DMS153 (cell line): ENCODE data around the gene KCNIP4.
"Not testable (repeated sequence)": the region's sequence is repeated elsewhere in the genome, so short reads cannot be mapped to it uniquely, and the experiment has no call there.

ENCODE experiments used
- DNase-seq: peaks from one replicate; lab custom pipeline; 2025; lab: John Stamatoyannopoulos, UW

The KCNIP4 gene

DNA sequence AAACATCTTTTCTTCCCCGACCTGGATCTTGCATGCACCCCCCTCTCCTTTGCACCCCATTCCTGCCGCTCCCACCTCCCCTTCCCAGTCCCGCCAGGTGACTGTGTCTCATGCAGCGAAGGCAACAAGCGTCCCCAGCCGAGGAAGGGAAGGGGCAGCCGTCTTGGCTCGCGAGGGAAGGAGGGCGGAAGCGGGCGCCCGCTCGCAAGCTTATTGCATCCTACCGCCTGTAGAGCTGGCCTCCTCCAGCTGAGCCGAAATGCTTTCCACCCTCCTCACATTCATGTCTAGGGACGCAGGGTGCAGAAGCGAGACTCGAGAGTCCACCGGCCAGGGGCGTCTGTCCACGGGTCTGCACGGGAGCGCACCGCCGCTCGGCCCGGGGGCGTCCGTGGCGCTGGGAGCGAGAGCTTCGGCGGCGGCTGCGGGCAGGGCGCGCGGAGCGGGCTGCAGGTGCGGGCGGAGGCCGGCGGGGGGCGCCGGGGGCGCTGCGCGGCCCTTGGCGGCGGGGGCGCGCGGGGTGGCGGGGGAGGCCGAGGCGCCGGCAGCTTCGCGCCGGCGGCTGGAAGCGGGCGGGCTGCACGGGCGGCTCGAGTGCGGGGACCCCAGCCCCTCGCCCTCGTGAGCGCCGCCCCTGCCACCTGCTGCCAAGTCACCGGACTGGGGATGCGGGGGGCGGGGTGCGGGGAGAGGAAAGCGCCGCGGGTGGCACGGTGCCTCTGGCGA is at the start of gene KCNIP4:
Gene KCNIP4, minus strand, starts transcription at position 426 of the 726 bp plus-strand sequence.
- no peak for DNase-seq

DNA sequence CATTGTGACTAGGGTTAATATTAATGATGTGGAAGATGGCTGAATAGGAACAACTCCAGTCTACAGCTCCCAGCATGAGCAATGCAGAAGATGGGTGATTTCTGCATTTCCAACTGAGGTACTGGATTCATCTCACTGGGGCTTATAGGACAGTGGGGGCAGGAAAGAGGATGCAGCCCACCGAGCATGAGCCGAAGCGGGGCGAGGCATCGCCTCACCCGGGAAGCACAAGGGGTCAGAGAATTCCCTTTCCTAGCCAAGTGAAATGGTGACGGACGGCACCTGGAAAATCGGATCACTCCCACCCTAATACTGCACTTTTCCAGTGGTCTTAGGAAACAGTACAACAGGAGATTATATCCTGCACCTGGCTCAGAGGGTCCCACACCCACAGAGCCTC is 48.0 kb upstream of the KCNIP4 start:
- not testable (repeated sequence) for DNase-seq

DNA sequence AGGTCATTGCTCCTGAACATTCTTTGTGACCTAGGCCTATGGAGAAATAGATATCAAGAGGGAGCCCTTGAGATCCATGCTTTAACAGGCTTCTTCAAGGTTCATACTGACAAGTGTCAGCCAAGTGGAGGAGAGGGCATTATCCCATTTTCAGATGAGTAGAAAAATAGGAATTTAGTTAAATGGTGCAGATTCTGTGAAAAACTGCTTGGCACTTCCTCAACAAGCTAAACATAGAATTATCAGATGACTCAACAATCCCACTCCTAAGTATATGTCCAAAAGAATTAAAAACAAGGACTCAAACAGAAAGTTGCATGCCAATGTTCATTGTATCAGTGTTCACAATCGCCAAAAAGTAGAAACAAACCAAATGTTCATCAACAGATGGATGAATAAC is 43.8 kb upstream of the KCNIP4 start:
- DNase-seq = no peak

DNA sequence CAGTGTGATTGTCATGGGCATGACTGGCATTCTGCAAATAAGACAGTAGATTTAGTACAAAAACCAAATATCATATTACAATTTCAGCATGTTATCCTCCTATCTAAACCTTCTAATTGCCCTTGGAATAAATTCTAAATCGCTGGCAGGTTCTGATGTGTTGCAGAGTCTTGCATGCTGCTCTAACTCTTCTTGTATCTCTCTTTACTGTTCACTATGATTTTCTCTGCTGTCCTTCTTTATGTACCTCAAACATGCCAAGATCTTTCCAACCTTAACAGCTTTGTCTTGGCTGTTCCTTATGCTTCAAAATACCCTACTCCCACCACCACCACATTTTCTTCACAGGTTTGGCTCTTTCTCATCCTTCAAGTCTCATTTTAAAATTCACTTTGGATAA is 43.0 kb upstream of the KCNIP4 start:
- DNase-seq = no peak

DNA sequence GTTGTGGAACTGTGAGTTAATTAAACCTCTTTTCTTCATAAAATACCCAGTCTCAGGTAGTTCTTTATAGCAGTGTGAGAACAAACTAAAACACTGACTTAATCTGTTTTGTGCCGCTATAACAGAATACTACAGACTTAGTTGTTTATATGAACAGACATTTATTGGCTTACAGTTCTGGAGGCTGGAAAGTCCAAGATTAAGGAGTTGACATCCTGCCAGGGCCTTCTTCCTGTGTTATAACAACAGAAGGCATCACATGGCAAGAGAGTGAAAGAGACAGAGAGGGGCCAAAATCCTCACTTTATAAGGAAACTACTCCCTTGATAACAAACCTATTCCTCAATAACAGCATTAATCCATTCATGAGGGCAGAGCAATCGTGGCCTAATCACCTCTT is 42.5 kb upstream of the KCNIP4 start:
- DNase-seq = no peak

DNA sequence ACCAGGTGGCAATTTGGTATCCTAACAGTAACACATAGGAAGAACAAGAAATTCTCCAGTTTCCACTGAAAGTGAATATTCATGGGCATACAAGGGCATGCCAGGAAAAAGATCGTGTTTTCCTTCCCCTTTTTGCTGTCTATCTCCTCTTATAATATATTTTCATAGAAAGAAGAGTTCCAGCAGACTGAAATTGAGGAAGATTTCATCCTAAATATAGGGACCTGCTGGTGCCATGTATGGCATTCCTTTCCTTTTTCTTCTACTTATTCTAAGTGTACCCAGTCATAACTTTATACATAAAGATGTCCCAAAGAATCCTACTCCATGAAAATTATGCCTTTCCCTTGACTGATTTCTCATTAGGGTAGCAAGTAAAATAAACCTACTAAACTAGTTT is 40.8 kb upstream of the KCNIP4 start:
- DNase-seq = no peak

DNA sequence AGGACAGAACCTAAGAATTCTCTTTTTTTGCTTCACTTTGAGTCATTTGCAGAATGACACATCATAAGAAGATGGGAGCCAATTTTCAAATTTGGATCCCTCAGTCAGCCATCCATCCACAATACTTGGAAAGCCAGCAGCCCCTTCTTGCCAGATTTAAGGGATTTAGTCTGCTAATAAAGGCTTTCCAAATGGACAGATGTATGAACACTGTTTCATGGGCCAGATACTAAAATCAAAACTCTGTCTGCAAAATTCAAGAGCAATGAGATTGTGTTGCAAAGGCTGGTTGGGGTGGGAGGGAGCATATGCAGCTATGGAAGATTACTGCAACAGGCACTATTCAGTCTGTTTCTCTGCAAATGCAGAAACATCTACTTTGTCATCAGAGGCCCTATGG is 37.7 kb upstream of the KCNIP4 start:
- DNase-seq = no peak

DNA sequence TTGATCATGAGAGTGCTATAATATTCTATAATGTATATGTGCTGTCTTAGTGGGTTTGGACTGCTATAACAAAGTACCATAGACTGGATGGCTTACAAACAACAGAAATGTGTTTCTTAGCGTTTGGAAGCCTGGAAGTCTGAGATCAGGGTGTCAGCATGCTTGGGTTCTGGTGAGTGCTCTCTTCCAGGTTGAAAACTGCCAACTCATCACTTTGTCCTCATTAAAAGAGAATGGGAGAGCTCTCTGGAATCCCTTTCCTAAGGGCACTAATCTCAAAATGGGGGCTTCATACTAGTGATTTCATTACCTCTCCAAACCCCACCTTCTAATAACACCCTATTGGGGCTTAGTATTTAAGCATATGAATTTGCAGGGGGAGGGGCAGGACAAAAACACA is 33.5 kb upstream of the KCNIP4 start:
- DNase-seq = no peak

DNA sequence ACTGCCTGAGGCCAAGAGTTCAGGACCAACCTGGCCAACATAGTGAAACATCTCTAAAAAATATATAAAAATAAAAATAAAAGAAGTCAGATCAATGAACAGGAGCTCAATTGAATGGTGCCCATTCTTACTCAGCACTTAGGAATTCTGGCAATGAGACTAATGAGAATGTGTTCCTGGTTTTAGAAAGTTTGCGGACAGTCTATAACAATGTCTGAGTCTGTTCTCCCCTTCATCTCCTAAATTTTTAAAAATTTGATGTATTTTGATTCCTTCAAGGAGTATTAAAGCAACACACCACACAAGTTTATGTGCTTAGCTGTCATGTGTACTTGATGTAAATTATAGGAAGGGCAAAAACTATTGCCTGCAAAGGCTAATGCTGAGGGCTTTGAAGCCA is 30.6 kb upstream of the KCNIP4 start:
- no peak for DNase-seq

DNA sequence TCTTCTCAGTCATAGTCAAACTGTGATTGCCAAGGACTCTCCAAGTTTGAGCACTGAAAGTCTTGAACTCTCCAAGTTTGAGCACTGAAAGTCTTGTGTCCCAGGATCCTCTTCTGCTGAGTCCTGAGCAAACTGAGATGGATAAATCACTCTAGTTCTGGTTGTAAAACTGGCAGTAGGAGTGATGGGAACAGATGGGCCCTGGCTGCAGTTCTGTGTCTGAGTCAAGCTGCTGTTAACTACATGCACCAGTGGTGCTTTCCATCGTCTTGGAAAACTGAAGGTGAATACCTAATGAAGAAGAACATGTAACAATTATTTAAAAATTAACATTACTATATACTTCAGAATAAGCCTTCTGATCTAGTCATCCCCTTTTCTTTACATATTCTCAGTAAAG is 27.6 kb upstream of the KCNIP4 start:
- no peak for DNase-seq

DNA sequence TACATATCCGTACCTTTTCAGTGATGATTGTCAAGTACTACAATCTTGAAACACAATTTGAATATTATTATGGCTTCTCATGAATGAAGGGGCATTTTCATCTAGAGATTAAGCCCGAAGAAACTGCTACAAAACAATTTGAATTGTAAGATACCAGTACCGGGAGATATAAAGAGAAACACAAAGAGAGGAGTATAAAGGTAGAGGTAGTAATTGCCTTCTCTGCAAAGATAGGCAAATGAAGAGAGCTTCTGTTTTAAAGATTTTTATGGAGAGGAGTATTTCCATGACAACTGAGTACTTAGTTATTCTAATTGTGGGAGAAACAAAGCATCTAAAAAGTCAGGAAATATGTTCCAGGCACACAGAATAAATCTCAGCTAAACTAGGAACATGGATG is 25.3 kb upstream of the KCNIP4 start:
- no peak for DNase-seq

DNA sequence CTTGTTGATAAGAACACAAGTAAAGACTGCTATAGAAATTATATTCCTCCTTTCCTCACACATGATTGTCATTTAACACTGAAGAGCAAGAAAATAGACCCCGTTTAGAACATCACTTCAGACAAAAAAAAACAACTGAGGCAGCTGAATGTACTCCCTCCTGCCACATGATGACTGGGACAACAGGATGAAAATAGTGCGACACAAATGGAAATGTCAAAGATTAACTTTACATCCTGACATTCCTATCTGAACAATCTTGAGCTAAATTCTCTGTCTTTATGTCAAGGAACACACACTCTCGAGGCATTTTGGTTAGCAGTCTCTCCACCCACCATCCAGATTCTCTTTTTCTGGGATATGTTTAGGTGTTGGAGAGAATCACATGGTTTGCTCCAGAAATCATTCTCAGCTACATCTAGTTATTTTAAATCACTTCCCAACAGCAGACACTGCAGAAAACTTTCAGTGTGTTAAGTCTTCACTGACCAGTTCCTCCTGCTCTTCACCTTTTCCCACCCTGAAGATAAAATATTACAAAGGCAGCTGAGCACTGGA is 16.3 kb upstream of the KCNIP4 start:
- DNase-seq = no peak

DNA sequence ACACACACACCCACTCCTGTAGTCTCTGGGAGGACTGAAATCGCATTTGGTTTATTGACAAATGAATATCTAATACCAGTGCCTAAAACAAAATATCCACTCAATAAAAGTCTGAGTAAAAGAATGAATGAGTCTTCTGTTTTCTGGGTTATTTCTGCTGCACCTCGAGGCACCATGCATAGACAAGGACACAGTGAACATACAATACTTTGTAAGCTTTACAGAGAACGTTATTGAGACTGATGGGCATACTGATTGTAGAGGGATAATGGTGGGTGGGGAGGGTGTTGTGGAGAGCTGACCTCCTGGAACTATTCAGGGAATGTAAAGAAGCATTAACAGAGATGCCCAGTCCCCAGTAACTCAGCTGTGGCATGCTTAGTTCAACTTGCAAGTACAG is 14.1 kb upstream of the KCNIP4 start:
- no peak for DNase-seq

DNA sequence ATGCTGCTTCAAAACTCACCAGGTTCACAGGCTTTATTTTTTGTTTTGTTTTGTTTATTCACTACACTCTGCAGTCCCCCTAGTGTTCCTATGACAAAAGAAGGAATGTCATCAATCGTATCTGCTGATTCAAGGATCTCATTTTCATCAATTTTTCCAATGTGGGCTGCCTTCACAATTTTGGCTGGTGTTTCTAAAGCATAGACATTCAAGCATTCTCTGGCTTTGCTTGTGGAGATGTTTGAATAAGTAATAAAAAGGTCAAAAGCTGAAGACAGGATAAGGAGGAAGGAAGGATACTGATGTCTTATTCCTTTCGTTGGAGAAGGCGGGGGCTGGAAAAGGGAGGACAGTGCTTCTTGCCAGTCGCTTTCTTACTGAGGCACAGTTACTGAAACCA is 12.2 kb upstream of the KCNIP4 start:
- no peak for DNase-seq

DNA sequence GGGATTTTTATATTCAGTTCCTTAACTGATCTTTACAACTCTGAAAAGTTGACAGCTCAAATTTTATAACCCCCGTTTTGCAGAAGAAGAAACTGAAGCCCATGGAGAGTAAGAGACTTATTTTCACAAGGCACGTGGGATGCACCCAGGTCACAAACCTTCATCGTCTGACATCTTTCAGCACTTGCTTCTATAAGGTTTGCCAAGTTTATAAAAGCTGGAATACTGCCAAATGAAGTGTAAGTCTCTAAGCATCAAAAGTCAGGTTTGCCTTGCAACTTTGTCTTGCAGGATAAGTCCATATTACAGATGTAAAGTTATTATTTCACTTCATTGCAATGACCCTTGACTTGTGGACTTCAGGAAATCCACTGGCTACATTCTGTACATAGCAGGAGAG is 6.3 kb upstream of the KCNIP4 start:
- no peak for DNase-seq

DNA sequence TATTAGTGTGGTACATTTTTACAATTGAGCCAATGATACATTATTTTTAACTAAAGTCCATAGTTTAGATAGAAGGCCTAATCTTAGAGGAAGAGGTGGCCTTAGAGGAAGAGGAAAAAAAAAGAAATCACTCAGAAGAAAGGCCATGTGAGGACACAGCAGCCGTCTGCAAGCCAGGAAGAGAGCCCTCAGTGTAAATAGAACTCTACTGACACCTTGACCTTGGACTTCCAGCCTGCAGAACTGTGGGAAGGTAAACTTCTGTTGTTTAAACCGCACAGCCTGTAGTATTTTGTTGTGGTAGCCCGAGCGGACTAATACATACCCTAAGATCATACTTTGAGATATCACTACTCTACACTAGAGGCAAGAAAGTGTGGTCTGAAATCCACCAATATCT is 5.1 kb upstream of the KCNIP4 start:
- no peak for DNase-seq

DNA sequence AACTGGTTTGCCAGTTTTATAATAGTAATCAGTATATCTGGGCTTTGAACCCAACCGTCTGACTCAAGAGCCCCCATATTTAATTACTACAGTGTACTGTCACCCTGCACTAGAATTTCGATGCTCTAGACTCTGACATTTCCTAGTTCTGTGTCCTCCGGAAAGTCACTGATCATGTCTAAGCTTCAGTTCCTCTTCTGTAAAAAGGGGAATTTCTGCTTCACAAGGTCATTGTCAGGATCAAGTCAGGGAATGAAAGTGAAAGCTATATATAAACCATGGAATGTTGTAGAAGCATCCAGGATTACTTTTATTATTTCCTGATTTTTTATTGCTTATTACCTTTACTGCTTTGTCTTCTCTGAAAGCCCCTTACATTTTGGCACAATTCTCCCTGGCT is 4.0 kb upstream of the KCNIP4 start:
- no peak for DNase-seq

DNA sequence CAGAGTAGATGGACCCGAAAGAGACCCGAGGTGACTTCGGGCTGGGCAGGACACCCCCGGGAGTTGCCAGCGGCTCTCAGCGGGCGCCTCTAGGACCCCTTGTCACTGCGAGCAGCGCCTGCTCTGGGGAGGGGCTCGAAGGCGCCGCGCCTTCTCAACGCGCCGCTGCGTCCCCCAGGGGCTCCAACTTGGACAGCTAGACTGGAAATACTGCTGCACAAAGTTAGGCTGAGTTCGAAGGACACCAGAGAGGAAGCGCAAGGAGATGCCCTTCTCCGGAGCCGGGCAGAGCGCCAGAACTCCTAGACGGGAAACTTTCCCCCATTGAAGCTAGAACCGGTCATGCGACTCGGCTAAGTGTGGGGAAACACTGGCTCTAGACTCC is 493 bp upstream of the KCNIP4 start:
- DNase-seq = no peak

DNA sequence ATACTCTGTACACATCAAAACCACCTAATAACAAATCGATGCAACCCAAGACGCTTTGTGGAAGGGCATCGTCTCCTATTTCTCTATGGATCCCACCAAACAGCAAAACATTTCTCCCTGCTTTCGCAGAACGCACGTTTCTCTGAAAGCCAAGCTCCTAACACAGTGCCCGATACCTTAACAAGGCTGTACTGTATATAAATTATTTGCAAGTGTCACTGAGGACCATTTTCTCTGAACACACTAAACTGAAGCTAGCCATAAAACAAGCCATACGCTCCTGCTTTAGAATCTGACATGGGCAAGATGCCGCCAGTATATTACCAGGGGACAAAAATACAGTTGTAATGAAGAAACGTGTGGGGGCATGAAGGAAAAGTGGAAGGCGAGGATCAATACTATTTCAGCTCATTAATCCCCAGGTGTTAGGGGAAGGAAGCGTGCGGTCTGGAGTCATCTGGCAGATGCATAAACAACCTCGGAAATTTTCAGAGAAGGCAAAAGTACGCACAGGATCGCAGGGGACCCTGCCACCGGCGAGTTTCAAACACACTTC is 703 bp downstream of the KCNIP4 start:
- DNase-seq = no peak

DNA sequence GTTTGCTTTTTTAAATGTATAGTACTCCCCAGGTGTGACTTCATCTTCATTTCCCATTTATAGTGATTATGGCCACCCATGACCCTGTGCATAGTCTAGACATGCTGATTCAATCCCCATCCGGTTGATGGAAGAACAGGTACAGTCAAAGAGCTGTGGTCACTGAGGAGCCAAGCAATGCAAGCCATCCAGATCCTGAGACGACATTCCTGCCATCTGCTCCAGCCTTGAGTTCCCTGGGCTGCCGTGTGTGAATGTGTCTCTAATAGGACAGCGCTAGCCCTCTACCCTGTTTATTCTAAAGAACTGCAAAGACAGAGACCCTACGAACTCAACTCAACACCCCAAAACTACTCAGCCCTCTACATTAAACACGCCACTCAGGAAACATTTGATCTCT is 1.7 kb downstream of the KCNIP4 start:
- DNase-seq = no peak

DNA sequence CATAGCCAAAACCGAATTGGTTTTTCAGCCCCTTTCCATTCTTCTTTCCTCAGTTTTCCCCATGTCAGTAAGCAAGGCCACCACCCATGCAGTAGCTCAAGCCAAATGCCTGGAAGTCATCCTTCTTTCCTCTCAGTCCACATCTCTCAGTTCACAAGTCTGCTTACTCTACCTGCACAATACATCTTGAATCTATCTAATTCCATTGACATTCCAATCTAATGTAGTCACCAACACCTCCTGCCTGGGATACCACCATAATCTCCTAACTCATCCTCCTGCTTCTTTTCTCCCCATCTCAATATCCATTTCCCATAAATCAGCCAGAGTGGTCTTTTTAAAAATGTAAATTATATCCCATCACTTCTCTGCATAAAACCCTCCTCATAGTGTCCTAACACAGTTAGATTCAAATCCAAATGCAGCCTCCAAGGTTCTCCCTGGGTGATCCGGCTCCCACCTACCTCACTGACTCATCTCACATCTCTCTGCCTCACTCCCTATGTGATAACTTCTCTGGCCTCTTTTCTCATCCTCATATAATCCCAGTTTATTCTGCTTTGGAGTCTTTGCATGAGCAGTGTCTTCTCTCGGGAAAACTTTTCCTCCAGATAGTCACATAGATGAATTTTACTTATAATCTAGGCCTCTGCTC is 26.9 kb downstream of the KCNIP4 start:
- DNase-seq = no peak

DNA sequence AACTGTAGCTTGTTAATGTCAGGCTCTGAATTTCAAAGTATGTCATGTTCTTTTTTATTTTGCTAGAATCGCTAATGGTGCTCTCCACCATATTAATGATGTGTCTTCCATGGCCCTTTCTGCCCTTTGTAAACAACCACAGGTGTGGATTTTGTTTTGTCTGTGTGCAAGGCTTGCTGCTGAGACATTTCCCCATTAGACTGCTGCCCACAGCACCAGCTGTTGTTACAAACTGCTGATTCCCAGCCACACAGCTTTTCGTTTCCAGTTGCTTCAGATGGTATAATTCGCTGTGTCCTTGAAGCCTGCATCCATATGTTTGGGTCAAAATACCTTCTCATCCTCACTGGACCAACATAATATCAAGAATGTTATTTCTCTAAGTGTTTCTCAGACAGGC is 32.8 kb downstream of the KCNIP4 start:
- no peak for DNase-seq

DNA sequence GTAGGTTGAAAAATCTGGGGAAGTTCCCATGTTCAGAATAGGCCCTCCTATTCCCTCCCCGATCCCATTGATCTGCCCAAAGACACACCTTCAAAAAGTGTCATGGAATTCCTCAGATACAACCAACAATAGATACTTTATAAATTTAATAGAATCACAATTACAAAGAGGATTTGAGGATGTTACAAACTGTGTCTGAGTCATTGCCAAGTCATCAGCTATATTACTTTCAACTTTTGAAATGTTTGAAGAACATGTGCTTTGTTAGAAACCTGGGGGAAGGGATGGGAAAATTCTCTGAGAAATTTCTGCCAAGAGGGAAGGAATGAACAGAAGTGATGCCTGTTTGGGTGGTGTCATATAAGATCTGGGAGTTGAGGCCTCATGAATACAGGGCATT is 46.7 kb downstream of the KCNIP4 start:
- no peak for DNase-seq

DNA sequence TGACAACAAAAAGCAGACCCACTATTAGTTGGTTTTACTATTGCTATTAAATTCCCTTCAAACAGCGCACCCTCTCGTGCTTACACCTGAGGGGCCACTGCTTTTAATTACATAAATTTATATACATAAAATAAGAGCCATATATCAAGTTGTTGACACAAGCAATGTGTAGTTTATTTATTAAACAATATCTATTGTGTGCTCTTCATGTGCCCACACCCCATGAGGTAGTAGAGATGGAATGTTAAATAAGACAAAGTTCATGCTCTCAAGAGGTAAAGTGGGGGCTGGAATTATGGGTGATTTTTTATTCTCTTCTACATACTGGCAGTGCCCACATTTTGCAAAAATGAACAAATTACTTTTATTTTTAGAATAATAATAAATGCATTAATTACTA is 47.3 kb downstream of the KCNIP4 start:
- DNase-seq = no peak
